Astrocyte of the spinal cord (primary cell): ENCODE data around the gene CD22.
"Not testable (repeated sequence)": the region's sequence is repeated elsewhere in the genome, so short reads cannot be mapped to it uniquely, and the experiment has no call there.

Experiments
- DNase-seq: peaks from one replicate; pipeline ENCODE4 v3.0.0; 2011; ENCODE audit warnings: low read depth, low spot score
- H3K4me3 ChIP-seq: 2 replicates; pipeline ENCODE4 v1.5.1; 2011; ENCODE audit warnings: low read depth, mild to moderate bottlenecking, low read length, moderate library complexity
- in situ Hi-C: cut with HindIII; loops from 2 replicates; pipeline ENCODE4 v1.10.0; 2017; ENCODE audit warnings: low sequenced_read_pairs
- TF ChIP-seq, protein P1 (sequence below): IDR thresholded peaks from 2 replicates; pipeline ENCODE4 v1.5.1; 2012; ENCODE audit warnings: low read depth, mild to moderate bottlenecking, low read length, inconsistent platforms

The CD22 gene

DNA sequence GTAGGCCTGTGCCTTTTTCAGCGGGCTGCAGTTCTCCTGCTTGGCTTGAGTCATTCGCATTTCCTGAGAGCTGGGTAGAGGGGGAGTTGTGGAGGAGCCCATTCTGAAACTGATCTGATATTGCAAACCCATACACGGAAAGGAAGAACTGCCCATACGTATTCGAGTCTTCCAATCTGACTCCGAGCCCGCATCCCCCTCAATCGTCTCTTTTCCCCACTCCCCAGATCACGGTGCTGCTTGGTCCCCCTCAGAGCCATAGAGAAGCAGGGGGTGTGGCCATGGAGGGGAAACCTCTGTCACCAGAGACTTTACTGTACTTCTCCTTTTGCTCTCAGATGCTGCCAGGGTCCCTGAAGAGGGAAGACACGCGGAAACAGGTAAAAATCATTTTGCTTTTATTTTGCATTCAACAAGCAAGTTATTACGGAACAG, at the start of gene CD22:
TSS of gene CD22 (plus strand) at position 337 of the 435 bp plus-strand sequence. CDS start 2,854 bp downstream, outside the sequence.
- no peak within 1 kb of the TSS for H3K4me3 ChIP-seq
- no peak for DNase-seq
- in situ Hi-C loops = no loop called here
- TF ChIP-seq, protein P1, sequence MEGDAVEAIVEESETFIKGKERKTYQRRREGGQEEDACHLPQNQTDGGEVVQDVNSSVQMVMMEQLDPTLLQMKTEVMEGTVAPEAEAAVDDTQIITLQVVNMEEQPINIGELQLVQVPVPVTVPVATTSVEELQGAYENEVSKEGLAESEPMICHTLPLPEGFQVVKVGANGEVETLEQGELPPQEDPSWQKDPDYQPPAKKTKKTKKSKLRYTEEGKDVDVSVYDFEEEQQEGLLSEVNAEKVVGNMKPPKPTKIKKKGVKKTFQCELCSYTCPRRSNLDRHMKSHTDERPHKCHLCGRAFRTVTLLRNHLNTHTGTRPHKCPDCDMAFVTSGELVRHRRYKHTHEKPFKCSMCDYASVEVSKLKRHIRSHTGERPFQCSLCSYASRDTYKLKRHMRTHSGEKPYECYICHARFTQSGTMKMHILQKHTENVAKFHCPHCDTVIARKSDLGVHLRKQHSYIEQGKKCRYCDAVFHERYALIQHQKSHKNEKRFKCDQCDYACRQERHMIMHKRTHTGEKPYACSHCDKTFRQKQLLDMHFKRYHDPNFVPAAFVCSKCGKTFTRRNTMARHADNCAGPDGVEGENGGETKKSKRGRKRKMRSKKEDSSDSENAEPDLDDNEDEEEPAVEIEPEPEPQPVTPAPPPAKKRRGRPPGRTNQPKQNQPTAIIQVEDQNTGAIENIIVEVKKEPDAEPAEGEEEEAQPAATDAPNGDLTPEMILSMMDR = no peak

DNA sequence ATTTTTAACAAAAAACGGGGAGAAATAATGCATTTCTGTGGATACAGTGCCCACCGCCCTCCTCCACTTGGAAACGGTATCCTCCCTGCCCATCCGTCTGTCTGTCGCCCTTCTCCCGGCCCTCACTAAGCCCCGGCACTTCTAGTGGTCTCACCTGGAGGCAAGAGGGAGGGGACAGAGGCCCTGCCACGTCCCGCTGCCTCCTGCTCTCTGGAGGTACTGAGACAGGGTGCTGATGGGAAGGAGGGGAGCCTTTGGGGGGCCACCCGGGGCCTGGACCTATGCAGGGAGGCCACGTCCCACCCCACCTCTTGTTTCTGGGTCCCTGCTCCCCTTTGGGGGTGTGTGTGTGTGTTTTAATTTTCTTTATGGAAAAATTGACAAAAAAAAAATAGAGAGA, 49.6 kb upstream of the CD22 start:
- TF ChIP-seq, protein P1 = no peak
- H3K4me3 ChIP-seq = no peak overlapping the region
- in situ Hi-C loops = no loop called here
- DNase-seq = no peak

DNA sequence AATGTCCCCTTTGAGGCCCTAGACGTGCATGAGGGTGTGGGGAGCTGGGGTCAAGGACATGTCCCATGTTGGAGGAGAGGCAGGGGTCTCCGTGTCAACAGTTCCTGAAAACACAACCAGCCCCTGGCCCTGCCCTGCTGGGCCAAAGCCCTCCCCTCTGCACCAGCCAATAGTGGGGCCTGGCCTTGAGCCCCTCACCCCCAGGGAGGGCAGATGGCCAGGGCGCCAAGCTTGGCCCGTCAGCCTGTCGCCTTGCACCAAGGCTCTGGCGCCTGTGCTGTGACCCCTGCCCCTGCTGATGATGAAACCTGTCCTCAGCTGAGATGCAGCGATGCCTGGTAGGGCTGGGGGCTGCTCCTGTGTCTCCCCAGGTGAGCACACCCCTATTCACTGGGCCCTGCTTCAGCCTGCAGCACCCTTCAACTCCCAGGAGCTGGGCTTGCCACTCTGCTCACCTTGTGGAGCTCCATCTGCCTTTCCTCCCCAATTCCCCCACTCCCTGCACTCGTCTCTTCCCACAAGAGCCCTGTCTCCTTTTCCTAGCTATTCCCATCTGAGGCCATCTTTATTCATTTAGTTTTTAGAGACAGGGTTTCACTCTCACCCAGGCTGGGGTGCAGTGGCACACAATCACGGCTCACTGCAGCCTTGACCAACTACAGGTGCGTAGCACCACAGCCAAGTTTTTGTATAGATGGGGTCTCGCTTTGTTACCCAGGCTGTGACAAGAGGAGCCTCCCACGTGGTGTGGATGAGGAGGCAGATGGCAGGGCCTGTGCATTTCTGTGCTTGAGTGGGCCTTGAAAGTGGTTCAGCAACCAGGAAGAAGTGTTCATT, 48.8 kb upstream of the CD22 start:
- no peak overlapping the region for H3K4me3 ChIP-seq
- no peak for DNase-seq
- in situ Hi-C loops = no loop called here
- TF ChIP-seq, protein P1 = no peak

DNA sequence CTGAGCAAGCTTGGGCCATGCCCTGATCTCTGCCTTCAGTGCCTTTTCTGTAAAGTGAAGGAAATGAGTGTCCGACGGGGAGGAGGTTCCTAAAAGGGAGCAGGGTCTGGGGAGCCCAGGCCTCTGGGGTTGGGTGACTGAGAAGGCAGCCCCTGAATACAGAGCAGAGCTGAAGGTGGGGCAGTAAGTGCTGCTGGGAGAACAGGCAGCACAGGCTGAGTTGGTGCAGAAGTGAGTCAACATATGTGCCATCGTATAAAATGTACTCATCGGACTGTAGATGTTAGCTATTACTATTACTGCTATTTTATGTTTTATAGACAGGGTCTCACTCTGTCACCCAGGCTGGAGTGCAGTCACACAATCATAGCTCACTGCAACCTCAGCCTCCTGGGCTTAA, 47.7 kb upstream of the CD22 start:
- TF ChIP-seq, protein P1 = no peak
- DNase-seq = no peak
- H3K4me3 ChIP-seq = no peak overlapping the region
- in situ Hi-C loops = no loop called here

DNA sequence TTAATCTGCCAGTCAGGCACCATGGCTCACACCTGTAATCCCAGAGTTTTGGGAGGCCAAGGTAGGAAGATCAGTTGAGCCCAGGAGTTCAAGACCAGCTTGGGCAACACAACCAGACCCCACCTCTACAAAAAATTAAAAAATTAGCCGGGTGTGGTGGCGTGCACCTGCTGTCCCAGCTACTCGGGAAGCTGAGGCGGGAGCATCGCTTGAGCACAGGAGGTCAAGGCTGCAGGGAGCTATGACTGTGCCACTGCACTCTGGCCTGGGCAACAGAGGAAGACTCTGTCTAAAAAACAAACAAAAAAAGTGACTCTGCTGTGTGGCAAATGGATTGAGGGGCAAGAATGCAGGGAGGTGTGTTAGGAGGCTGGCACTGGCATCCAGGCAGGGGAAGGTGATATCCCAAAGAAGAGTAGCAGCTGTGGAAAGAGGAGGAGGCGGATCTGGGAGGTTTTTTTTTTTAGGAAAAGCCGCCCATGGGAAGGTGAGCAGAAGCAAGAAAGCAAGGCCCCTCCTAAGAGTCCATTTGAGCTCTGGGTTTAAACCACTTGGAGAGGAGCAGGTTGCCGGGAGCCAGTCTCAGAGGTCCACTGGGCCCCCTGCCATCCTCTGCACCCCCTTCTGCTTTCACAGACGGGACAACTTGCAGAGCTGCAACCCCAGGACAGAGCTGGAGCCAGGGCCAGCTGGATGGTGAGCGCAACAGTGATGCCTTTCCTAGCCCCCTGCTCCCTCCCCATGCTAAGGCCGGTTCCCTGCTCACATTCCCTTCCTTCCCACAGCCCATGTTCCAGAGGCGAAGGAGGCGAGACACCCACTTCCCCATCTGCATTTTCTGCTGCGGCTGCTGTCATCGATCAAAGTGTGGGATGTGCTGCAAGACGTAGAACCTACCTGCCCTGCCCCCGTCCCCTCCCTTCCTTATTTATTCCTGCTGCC, 44.6 kb upstream of the CD22 start:
- in situ Hi-C loops = no loop called here
- no peak overlapping the region for H3K4me3 ChIP-seq
- DNase-seq = no peak
- TF ChIP-seq, protein P1 = no peak

DNA sequence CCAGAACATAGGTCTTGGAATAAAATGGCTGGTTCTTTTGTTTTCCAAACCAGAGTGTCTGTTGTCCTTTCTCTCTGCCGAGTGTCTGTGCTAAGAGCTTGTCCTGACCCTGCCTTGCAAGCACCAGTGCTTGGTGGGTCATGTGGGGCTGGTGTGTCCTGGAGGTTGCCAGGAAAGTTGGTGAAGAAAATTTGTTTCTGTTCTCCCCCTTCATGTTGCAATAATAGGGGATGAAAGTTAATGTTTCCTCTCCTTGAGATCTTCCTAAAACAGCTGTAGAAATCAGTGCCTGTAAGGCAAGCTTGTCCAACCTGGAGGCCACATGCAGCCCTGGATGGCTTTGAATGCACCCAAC, 43.9 kb upstream of the CD22 start:
- H3K4me3 ChIP-seq = no peak overlapping the region
- in situ Hi-C loops = no loop called here

DNA sequence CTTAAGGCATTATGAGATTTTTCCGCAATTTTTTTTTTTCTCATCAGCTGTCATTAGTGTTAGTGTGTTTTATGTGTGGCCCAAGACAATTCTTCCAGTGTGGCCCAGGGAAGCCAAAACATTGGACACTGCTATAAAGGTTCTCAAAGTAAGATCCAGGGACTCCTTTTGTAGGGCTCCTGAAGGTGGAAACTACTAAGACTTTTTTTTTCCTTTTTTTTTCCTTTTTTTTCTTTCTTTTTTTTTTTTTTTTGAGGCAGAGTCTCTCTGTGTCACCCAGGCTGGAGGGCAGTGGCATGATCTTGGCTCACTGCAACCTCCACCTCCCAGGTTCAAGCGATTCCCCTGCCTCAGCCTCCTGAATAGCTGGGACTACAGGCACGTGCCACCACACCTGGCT, 43.5 kb upstream of the CD22 start:
- in situ Hi-C loops, DNase-seq, H3K4me3 ChIP-seq: not testable (repeated sequence)

More for the DNA sequence above, 43.9 kb upstream of the CD22 start:
- DNase-seq = no peak
- TF ChIP-seq, protein P1 = no peak

DNA sequence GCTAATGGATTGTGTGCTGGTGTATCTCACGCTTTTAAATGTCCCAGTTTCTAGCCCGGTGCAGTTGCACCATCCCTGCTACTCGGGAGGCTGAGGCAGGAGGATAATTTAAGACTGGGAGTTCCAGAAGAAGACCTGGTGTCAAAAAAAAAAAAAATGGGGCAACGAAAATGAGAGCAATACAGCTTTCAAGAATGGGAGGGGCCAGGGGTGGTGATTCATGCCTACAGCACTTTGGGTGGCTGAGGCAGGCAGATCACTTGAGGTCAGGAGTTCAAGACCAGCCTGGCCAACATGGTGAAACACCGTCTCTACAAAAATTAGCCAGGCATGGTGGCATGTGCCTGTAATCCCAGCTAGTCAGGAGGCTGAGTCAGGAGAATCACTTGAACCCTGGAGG, 42.9 kb upstream of the CD22 start:
- in situ Hi-C loops, DNase-seq, H3K4me3 ChIP-seq: not testable (repeated sequence)
